GM19468 (cell line): ENCODE results near the gene SDK2.

ENCODE experiments used
- ATAC-seq: cut with Tn5 transposase; IDR thresholded peaks from one replicate; pipeline ENCODE4 v1.9.1; 2021; ENCODE audit warnings: mild to moderate bottlenecking, moderate library complexity, moderate number of reproducible peaks; ENCODE audit not compliant: unreplicated experiment; ENCODE audit errors: extremely low read depth

SDK2 gene

GRCh38 chr17:73360961-73361761, 283.1 kb downstream of the SDK2 start:
- no peak for ATAC-seq

- ATAC-seq: no peak
These were observed 284.2 kb downstream of the SDK2 start for GRCh38 chr17:73359987-73360410.

GRCh38 chr17:73359352-73359751, 284.9 kb downstream of the SDK2 start:
- no peak for ATAC-seq

- ATAC-seq: no peak
These were observed 285.6 kb downstream of the SDK2 start for GRCh38 chr17:73358668-73359067.

GRCh38 chr17:73357981-73358380, 286.3 kb downstream of the SDK2 start:
- ATAC-seq: no peak

- no peak for ATAC-seq
These were observed 286.9 kb downstream of the SDK2 start for GRCh38 chr17:73357318-73357717.

- no peak for ATAC-seq
These were observed 287.6 kb downstream of the SDK2 start for GRCh38 chr17:73356561-73357170.

GRCh38 chr17:73354423-73355284, 289.6 kb downstream of the SDK2 start:
- no peak for ATAC-seq

- no peak for ATAC-seq
These were observed 292.0 kb downstream of the SDK2 start for GRCh38 chr17:73352261-73352660.

- no peak for ATAC-seq
These were observed 292.5 kb downstream of the SDK2 start for GRCh38 chr17:73351764-73352163.

- ATAC-seq: no peak
These were observed 293.4 kb downstream of the SDK2 start for GRCh38 chr17:73350864-73351263.

GRCh38 chr17:73349647-73350046, 294.6 kb downstream of the SDK2 start:
- ATAC-seq: no peak

- ATAC-seq: no peak
These were observed 295.1 kb downstream of the SDK2 start for GRCh38 chr17:73349138-73349537.

GRCh38 chr17:73348829-73349095, 295.5 kb downstream of the SDK2 start:
- no peak for ATAC-seq

- no peak for ATAC-seq
These were observed 296.0 kb downstream of the SDK2 start for GRCh38 chr17:73348018-73348828.

GRCh38 chr17:73347351-73347750, 296.9 kb downstream of the SDK2 start:
- ATAC-seq: no peak

- no peak for ATAC-seq
These were observed 297.6 kb downstream of the SDK2 start for GRCh38 chr17:73346501-73347162.

- no peak for ATAC-seq
These were observed 300.3 kb downstream of the SDK2 start for GRCh38 chr17:73343739-73344454.

- no peak for ATAC-seq
These were observed 301.0 kb downstream of the SDK2 start for GRCh38 chr17:73343168-73343634.
